ENCODE results near the gene DNAI7.

The DNAI7 gene, protein sequence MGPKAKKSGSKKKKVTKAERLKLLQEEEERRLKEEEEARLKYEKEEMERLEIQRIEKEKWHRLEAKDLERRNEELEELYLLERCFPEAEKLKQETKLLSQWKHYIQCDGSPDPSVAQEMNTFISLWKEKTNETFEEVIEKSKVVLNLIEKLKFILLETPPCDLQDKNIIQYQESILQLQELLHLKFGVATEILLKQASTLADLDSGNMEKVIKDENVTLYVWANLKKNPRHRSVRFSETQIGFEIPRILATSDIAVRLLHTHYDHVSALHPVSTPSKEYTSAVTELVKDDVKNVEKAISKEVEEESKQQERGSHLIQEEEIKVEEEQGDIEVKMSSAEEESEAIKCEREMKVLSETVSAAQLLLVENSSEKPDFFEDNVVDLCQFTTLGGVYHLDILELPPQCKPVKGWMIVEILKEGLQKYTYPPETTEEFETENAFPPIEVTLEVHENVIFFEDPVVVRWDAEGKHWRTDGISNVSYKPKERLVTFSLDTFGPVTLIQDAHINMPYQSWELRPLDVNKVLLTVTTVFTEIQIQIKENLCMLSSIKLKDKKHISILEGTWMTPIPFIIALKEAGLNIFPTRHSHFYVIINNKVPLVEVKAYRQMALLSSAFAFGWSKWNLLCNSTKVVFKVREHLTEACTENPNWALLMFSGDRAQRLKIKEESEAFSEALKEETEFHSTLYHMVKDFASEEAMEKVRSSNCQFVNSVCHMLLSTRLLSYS

DNA sequence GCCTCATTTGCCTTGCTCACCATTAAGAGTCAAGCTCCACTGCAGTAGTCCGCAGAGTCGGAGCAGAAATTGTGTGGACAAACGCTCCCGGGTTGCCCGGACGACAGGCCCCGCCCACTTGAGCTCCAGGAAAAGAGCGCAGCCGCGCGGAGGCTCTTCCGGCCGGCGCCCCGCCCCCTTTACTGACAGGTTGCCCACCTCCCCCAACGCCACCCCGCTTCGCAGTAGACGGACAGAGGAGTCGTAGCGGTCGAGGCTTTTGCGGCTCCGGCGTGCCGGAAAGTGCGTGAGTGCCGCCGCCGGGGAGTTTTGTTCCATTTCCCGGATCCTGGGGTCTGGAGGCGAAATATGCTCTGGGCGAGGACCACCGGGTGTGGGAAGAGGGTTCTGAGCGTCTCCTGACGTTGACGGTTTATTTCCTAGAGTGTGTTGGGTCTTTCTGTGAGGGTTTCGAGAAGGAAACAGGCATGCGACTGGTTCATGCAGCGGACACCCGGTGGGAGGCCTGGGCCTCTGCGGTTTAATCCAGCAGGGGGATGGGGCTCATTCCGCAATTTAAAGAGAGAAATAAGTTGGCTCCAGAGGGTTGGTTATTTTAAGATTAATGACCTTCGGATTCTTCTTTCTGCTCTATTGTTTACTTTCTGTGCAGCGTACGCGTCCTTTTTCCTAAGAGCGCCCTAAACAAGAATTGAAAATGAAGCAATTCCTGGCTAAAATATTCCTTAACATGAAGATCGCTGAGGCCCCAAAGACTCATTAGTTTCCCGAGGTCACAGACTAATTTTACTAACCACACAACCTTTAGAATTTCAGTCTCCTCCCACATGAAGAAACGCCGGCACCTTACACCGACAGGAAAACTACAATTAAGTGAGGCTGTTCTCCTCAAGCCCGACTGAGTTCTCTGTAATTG lies at the start of gene DNAI7, which contains the start of gene ETFRF1:
Gene DNAI7, minus strand, starts transcription at position 105 of the 916 bp plus-strand sequence. Its CDS starts 82 bp downstream, at position 23.
Gene ETFRF1, plus strand, starts transcription at position 182 of the 916 bp plus-strand sequence. CDS start 8,720 bp downstream, outside the sequence.
- Histone ChIP-seq H3K36me3 (ENCODE audit: control insufficient read depth, insufficient read depth, low read length, severe bottlenecking) (no peaks in the 10 kb centered on the region), H3K9ac (ENCODE audit: low read length) (peak within 1 kb of the TSS; percentile 94), H3K27me3 (replicated peaks; ENCODE audit: control insufficient read depth, insufficient read depth, low read length) (no peaks in the 10 kb centered on the region), H3K9me3 (ENCODE audit: control insufficient read depth, low read length) (no peaks in the 10 kb centered on the region), H3K4me1 (ENCODE audit: control insufficient read depth, insufficient read depth, low read length) (peaks cover 16% of the 10 kb centered on the region), H3K4me3 (ENCODE audit: low read length) (peak within 1 kb of the TSS; percentile 93)
- DNase-seq (ENCODE audit: low read depth): peak; percentile 99

DNA sequence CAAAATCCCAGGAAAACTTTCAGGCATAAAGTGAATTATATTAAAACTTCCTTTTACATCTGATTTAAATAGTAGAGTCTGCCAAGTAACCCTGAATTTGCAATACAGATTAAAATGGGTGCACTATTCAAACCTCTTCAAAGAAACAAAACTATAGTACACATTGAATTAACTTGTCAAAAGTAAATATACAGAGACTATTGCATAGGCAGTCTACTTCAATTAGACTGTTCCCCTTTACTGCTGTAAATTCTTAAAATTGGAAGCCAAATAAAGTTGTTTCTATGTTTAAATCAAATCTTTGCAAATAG lies 48.7 kb upstream of the DNAI7 start:
- no peak overlapping the region for H3K4me3 ChIP-seq (ENCODE audit: low read length)
- H3K4me1 ChIP-seq (ENCODE audit: control insufficient read depth, insufficient read depth, low read length): peaks cover 8% of the 10 kb centered on the region
- H3K9ac ChIP-seq (ENCODE audit: low read length): no peak overlapping the region

DNA sequence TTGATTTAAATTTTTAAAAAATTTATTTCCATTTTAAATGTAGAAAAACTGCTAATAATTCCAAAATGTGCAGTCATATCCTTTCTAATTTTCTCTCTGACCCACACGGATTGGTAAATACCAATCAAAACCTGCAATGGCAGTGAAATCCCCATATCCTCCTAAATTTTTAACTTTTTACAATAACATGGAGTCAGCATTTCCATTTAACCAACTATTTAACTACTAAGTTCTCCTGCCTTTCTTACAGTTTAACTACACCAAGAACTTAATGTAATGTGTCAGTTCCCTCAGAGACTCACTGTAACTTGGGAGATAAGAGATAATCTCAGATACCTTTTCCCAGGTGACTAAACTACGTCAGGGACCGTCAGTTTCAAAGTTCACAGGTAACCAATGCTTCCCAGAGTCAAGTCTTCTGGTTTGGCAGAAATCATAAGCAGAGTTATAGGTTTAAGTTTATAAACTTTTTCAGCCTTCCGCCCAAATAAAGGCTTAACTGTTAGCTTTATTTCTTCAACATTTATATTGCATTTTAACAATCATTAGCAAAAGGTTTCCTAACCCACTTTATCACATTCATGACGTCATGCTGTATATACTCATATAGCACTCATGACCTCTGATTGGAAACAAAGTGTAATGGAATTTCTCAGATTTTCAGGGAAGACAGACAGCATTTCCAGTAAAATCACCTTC lies 48.2 kb upstream of the DNAI7 start:
- H3K9ac ChIP-seq (ENCODE audit: low read length): no peak overlapping the region
- no peaks in the 10 kb centered on the region for H3K27me3 ChIP-seq (replicated peaks; ENCODE audit: control insufficient read depth, insufficient read depth, low read length)
- H3K4me1 ChIP-seq (ENCODE audit: control insufficient read depth, insufficient read depth, low read length): peaks cover 8% of the 10 kb centered on the region
- no peak for DNase-seq (ENCODE audit: low read depth)
- no peaks in the 10 kb centered on the region for H3K9me3 ChIP-seq (ENCODE audit: control insufficient read depth, low read length)
- H3K36me3 ChIP-seq (ENCODE audit: control insufficient read depth, insufficient read depth, low read length, severe bottlenecking): peaks cover 19% of the 10 kb centered on the region
- H3K4me3 ChIP-seq (ENCODE audit: low read length): no peak overlapping the region

More for the DNA sequence above, 48.7 kb upstream of the DNAI7 start:
- no peak for DNase-seq (ENCODE audit: low read depth)
- Histone ChIP-seq H3K27me3 (replicated peaks; ENCODE audit: control insufficient read depth, insufficient read depth, low read length) (no peaks in the 10 kb centered on the region), H3K9me3 (ENCODE audit: control insufficient read depth, low read length) (no peaks in the 10 kb centered on the region), H3K36me3 (ENCODE audit: control insufficient read depth, insufficient read depth, low read length, severe bottlenecking) (peaks cover 17% of the 10 kb centered on the region)

DNA sequence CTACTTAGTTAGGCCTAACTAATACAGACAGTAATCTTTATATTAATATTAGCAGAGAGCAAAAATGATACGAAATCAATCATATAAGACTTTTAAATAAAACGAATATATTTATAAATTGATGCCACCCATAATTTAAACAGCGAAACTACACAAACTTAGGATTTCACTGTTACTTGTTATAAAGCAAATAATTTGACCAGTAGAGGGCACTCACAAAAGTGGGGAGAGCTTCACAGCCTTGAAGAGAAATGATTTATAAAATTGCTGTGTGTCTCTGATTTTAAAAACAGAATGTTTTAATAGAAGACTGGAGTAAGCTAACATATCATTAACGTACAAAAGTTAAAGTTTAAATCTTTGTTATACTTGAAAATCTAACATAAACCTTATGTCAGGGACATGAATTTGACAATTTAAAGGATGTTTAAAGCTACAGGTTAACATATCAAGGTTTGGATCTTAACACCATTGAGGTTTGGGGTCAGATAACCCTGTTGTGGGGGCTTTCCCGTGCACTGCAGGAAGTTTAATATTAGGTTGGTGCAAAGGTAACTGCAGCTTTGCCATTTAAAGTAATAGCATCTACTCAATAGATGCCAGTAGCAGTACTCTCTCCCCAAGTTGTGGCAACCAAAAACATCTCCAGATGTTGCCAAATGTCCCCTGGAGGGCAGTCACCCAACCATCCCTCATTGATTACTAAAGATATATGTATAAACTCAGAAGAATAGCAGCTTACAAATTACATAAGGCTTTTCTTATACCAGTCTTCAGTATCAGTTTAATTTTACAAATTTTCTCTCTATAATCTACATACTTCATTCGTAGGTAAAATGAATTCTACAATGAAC lies 46.4 kb upstream of the DNAI7 start:
- Histone ChIP-seq H3K27me3 (replicated peaks; ENCODE audit: control insufficient read depth, insufficient read depth, low read length) (no peaks in the 10 kb centered on the region), H3K36me3 (ENCODE audit: control insufficient read depth, insufficient read depth, low read length, severe bottlenecking) (peaks cover 19% of the 10 kb centered on the region), H3K4me3 (ENCODE audit: low read length) (no peak overlapping the region), H3K9me3 (ENCODE audit: control insufficient read depth, low read length) (no peaks in the 10 kb centered on the region), H3K4me1 (ENCODE audit: control insufficient read depth, insufficient read depth, low read length) (peaks cover 8% of the 10 kb centered on the region), H3K9ac (ENCODE audit: low read length) (peak overlapping the region; percentile 38)
- DNase-seq (ENCODE audit: low read depth): peak; percentile 91

DNA sequence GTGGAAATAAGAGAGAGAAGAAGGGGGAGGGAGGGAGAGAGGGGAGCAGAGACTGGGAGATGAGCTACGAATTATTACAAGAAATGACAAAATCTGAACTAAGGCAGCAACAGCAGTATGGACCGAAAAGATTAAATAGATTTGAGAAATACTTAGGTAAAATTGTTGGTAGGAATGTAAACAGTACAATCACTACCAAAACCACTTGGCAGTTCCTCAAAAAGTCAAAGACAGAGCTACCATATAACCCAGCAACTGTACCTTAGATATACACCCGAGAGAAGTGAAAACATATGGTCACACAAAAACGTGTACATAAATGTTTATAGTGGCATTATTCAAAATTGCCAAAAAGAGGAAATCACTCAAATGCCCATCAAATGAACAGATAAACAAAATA lies 41.7 kb upstream of the DNAI7 start:
- H3K27me3 ChIP-seq (replicated peaks; ENCODE audit: control insufficient read depth, insufficient read depth, low read length): no peaks in the 10 kb centered on the region
- H3K4me3 ChIP-seq (ENCODE audit: low read length): peak overlapping the region; percentile 18
- no peak overlapping the region for H3K9ac ChIP-seq (ENCODE audit: low read length)
- peaks cover 18% of the 10 kb centered on the region for H3K36me3 ChIP-seq (ENCODE audit: control insufficient read depth, insufficient read depth, low read length, severe bottlenecking)
- H3K9me3 ChIP-seq (ENCODE audit: control insufficient read depth, low read length): no peaks in the 10 kb centered on the region
- no peak for DNase-seq (ENCODE audit: low read depth)
- peaks cover 17% of the 10 kb centered on the region for H3K4me1 ChIP-seq (ENCODE audit: control insufficient read depth, insufficient read depth, low read length)

DNA sequence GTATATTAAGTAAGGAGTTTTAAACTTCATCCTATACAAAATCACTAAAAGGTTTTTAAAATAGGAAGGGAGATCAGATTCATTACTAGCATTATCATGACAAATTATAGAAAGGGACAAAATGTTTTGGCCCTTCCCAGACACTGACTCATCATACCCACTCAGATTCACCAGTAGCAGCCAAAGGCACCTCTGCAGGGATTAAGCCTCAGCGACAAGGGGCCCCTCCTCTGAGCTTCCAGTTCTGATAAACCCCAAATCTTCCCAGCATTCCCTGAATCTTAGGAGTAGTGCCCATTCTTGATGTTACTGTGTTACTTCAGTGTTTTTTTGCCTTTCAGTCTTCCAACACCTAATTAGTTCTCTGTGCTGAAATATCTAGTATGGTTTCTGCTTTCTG lies 41.2 kb upstream of the DNAI7 start:
- Histone ChIP-seq H3K4me3 (ENCODE audit: low read length) (peak overlapping the region; percentile 18), H3K27me3 (replicated peaks; ENCODE audit: control insufficient read depth, insufficient read depth, low read length) (no peaks in the 10 kb centered on the region), H3K4me1 (ENCODE audit: control insufficient read depth, insufficient read depth, low read length) (peaks cover 13% of the 10 kb centered on the region), H3K36me3 (ENCODE audit: control insufficient read depth, insufficient read depth, low read length, severe bottlenecking) (peaks cover 18% of the 10 kb centered on the region), H3K9me3 (ENCODE audit: control insufficient read depth, low read length) (no peaks in the 10 kb centered on the region), H3K9ac (ENCODE audit: low read length) (no peak overlapping the region)
- DNase-seq (ENCODE audit: low read depth): peak; percentile 50

DNA sequence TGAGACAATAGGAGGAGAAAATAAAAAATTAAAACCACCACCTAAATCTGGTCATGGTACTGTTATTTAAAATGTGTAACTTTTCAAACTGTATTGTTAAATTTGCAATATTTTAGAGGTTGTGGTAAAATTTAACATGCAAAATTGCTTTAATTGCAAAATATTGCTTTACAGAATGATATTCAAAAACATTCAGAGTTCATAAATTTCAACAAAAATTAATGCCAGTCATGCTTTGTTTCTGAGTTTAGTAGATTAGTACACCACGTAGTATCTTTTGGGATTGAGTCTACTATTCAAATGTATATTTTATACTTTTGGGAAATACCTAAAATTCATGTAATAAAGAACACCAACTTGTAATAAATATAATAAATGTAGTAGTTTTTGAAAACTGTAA lies 18.4 kb upstream of the DNAI7 start:
- Histone ChIP-seq H3K36me3 (ENCODE audit: control insufficient read depth, insufficient read depth, low read length, severe bottlenecking) (peaks cover 23% of the 10 kb centered on the region), H3K9ac (ENCODE audit: low read length) (no peak overlapping the region), H3K4me3 (ENCODE audit: low read length) (no peak overlapping the region), H3K27me3 (replicated peaks; ENCODE audit: control insufficient read depth, insufficient read depth, low read length) (no peaks in the 10 kb centered on the region), H3K4me1 (ENCODE audit: control insufficient read depth, insufficient read depth, low read length) (no peaks in the 10 kb centered on the region), H3K9me3 (ENCODE audit: control insufficient read depth, low read length) (no peaks in the 10 kb centered on the region)
- DNase-seq (ENCODE audit: low read depth): no peak

DNA sequence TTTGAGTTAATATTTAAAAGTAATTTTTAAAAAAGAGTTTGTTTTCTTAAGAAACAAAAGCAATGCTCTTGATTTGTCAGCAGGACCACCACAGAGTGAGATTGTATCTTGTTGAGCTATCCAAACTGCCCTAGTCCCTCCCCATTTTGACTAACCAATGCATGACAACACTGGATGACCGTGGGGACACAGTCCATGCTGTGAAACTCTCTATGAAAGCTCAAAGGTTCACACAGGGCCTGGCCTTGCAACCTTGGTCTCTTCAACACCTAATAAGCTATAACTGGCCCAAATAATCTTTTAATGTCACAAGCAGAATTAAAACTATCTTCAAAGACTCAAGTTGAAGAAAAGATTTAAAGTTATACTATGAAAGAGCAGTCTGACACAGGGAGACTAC lies 13.6 kb upstream of the DNAI7 start:
- H3K4me1 ChIP-seq (ENCODE audit: control insufficient read depth, insufficient read depth, low read length): no peaks in the 10 kb centered on the region
- DNase-seq (ENCODE audit: low read depth): no peak
- H3K9ac ChIP-seq (ENCODE audit: low read length): no peak overlapping the region
- no peaks in the 10 kb centered on the region for H3K27me3 ChIP-seq (replicated peaks; ENCODE audit: control insufficient read depth, insufficient read depth, low read length)
- H3K4me3 ChIP-seq (ENCODE audit: low read length): no peak overlapping the region
- H3K36me3 ChIP-seq (ENCODE audit: control insufficient read depth, insufficient read depth, low read length, severe bottlenecking): peaks cover 42% of the 10 kb centered on the region
- H3K9me3 ChIP-seq (ENCODE audit: control insufficient read depth, low read length): no peaks in the 10 kb centered on the region

DNA sequence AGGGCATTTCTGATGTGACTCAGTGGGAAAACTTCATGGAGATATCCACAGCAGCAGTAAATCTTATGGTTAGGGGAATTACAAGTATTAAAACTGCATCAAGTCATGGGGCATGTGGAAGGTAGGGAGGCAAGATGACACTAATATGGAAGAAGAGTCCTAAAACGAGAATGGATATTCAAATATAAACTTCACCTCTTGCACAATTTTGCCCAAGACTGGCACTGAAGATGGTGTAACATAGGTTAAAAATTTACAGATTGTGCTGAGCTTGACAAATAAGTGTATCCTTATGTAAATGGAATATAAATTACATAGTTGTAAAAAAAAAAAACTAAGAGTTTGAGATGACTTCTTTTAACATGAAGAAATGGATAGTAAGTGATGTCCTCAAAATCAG lies 12.9 kb upstream of the DNAI7 start:
- no peak overlapping the region for H3K4me3 ChIP-seq (ENCODE audit: low read length)
- H3K9me3 ChIP-seq (ENCODE audit: control insufficient read depth, low read length): no peaks in the 10 kb centered on the region
- no peak for DNase-seq (ENCODE audit: low read depth)
- H3K9ac ChIP-seq (ENCODE audit: low read length): no peak overlapping the region
- no peaks in the 10 kb centered on the region for H3K4me1 ChIP-seq (ENCODE audit: control insufficient read depth, insufficient read depth, low read length)
- H3K27me3 ChIP-seq (replicated peaks; ENCODE audit: control insufficient read depth, insufficient read depth, low read length): no peaks in the 10 kb centered on the region
- peaks cover 42% of the 10 kb centered on the region for H3K36me3 ChIP-seq (ENCODE audit: control insufficient read depth, insufficient read depth, low read length, severe bottlenecking)

DNA sequence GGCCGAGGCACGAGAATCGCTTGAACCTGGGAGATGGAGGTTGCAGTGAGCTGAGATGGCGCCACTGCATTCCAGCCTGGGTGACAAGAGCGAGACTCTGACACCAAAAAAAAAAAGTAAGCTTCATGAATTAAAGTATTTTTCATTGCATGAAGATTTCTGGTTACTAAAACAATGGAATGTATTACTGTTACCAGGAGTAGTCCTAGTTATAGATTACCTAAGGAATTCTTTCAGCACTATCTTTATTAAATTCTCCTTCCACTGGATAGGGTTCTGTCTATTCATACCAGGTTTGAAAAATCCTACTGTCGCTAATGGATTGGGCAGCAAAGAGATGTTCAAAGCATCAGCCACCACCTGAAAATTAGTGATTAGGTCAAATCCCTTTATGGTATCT lies 12.5 kb upstream of the DNAI7 start:
- no peak for DNase-seq (ENCODE audit: low read depth)
- H3K9me3 ChIP-seq (ENCODE audit: control insufficient read depth, low read length): no peaks in the 10 kb centered on the region
- H3K36me3 ChIP-seq (ENCODE audit: control insufficient read depth, insufficient read depth, low read length, severe bottlenecking): peaks cover 42% of the 10 kb centered on the region
- H3K4me1 ChIP-seq (ENCODE audit: control insufficient read depth, insufficient read depth, low read length): no peaks in the 10 kb centered on the region
- H3K27me3 ChIP-seq (replicated peaks; ENCODE audit: control insufficient read depth, insufficient read depth, low read length): no peaks in the 10 kb centered on the region
- H3K9ac ChIP-seq (ENCODE audit: low read length): no peak overlapping the region
- H3K4me3 ChIP-seq (ENCODE audit: low read length): no peak overlapping the region

Measured in adipocyte (in vitro differentiated cells).